Hepatocyte (in vitro differentiated cells): Measurements from ENCODE around the gene CCNQ. TPM values are rescaled to one million over a fixed set of nuclear protein-coding genes. Genes with fewer than 3 reads are reported as not detected.

Experiments used
- DNase-seq: peaks from one replicate; pipeline ENCODE4 v3.0.0-alpha.2; 2016; ENCODE audit warnings: low spot score
- H2AFZ ChIP-seq: fragments of 200-600 bp; sonication (generic); 2 replicates; pipeline ENCODE4 v1.6.0; 2016; ENCODE audit warnings: antibody characterized with exemption, mild to moderate bottlenecking
- H3K27ac ChIP-seq: fragments of 200-600 bp; sonication (generic); 2 replicates; pipeline ENCODE4 v1.5.1; 2016; ENCODE audit warnings: mild to moderate bottlenecking
- H3K27me3 ChIP-seq: fragments of 200-600 bp; sonication (generic); 2 replicates; pipeline ENCODE4 v1.6.1; 2016
- H3K36me3 ChIP-seq: fragments of 200-600 bp; sonication (generic); replicated peaks from 2 replicates; pipeline ENCODE4 v1.5.1; 2016; ENCODE audit warnings: low read depth; ENCODE audit not compliant: insufficient read depth
- H3K4me1 ChIP-seq: fragments of 200-600 bp; sonication (generic); 2 replicates; pipeline ENCODE4 v1.5.1; 2016; ENCODE audit warnings: mild to moderate bottlenecking, moderate library complexity; ENCODE audit not compliant: insufficient read depth
- H3K4me2 ChIP-seq: fragments of 200-600 bp; sonication (generic); 2 replicates; pipeline ENCODE4 v1.6.0; 2016
- H3K4me3 ChIP-seq: fragments of 200-600 bp; sonication (generic); 2 replicates; pipeline ENCODE4 v1.5.1; 2016; ENCODE audit warnings: mild to moderate bottlenecking
- H3K79me2 ChIP-seq: fragments of 200-600 bp; sonication (generic); 2 replicates; pipeline ENCODE4 v1.6.0; 2017; ENCODE audit warnings: mild to moderate bottlenecking
- H3K9me2 ChIP-seq: fragments of 200-600 bp; sonication (generic); replicated peaks from 2 replicates; pipeline ENCODE4 v1.6.0; 2017; ENCODE audit warnings: mild to moderate bottlenecking; ENCODE audit not compliant: insufficient read depth
- H3K9me3 ChIP-seq: fragments of 200-600 bp; sonication (generic); 2 replicates; pipeline ENCODE4 v1.5.1; 2016; ENCODE audit warnings: low read depth, mild to moderate bottlenecking
- H4K20me1 ChIP-seq: fragments of 200-600 bp; sonication (generic); 2 replicates; pipeline ENCODE4 v1.6.0; 2016; ENCODE audit warnings: mild to moderate bottlenecking; ENCODE audit not compliant: insufficient read depth, poor library complexity, severe bottlenecking
- CTCF ChIP-seq: fragments of 200-600 bp; sonication (generic); IDR thresholded peaks from 2 replicates; pipeline ENCODE4 v1.5.1; 2016; ENCODE audit warnings: antibody characterized with exemption, mild to moderate bottlenecking; ENCODE audit not compliant: poor library complexity
- EZH2 ChIP-seq: fragments of 200-600 bp; sonication (generic); IDR thresholded peaks from 2 replicates; pipeline ENCODE4 v1.6.1; 2016; ENCODE audit warnings: antibody characterized with exemption, mild to moderate bottlenecking, borderline replicate concordance
- EZH2phosphoT487 ChIP-seq: fragments of 200-600 bp; sonication (generic); IDR thresholded peaks from one replicate; pipeline ENCODE4 v1.6.1; 2018; ENCODE audit warnings: antibody characterized with exemption, mild to moderate bottlenecking, low read depth, moderate library complexity; ENCODE audit not compliant: unreplicated experiment, severe bottlenecking
- WGBS: methylation state at CpG from one replicate; pipeline ENCODE4 v1.1.6; 2016; ENCODE audit warnings: low lambda C conversion rate; ENCODE audit errors: missing lambda C conversion rate; 5-methylcytosine and 5-hydroxymethylcytosine counted together
- polyA plus RNA-seq: library from polyadenylated mRNA; unstranded; fragments of >200 nt; fragmentation: Nextera tagmentation; extraction: Ambion mirVana; gene quantifications from 2 replicates; pipeline ENCODE4 v1.2.1, GENCODE V29; 2016
- total RNA-seq: library from RNA; depleted of rRNA; stranded (reverse); fragments of >200 nt; gene quantifications from 2 replicates; pipeline ENCODE4 v1.2.3, GENCODE V29; 2014

The CCNQ gene
- total and polyA plus RNA-seq, 2 experiments from 2014 or later = 26.7 to 28.3 TPM

- peaks cover 7% of the 10 kb centered on the region for H3K4me1 ChIP-seq
- H3K9me2 ChIP-seq = no peaks in the 10 kb centered on the region
- 81% methylated on average over 26 of the region's 27 CpGs for whole genome bisulfite sequencing
- H3K27ac ChIP-seq = no peak overlapping the region
- TF ChIP-seq EZH2 (no peak), EZH2phosphoT487 (no peak), CTCF (no peak)
- H2AFZ ChIP-seq = no peak overlapping the region
- H3K79me2 ChIP-seq = no peaks in the 10 kb centered on the region
- H3K4me2 ChIP-seq = no peak overlapping the region
- H4K20me1 ChIP-seq = no peaks in the 10 kb centered on the region
- no peaks in the 10 kb centered on the region for H3K9me3 ChIP-seq
- no peaks in the 10 kb centered on the region for H3K27me3 ChIP-seq
- DNase-seq = peak; percentile 11
- H3K36me3 ChIP-seq = no peaks in the 10 kb centered on the region
- no peak overlapping the region for H3K4me3 ChIP-seq
Measured at GRCh38 chrX:153637121-153638040, 38.4 kb upstream of the CCNQ start.

GRCh38 chrX:153636716-153637115, 37.8 kb upstream of the CCNQ start:
- Histone ChIP-seq H3K79me2 (no peaks in the 10 kb centered on the region), H3K4me2 (no peak overlapping the region), H2AFZ (no peak overlapping the region), H4K20me1 (no peaks in the 10 kb centered on the region), H3K4me1 (peaks cover 7% of the 10 kb centered on the region), H3K9me3 (no peaks in the 10 kb centered on the region), H3K4me3 (no peak overlapping the region), H3K27me3 (no peaks in the 10 kb centered on the region), H3K36me3 (no peaks in the 10 kb centered on the region), H3K9me2 (no peaks in the 10 kb centered on the region), H3K27ac (no peak overlapping the region)
- DNase-seq = no peak
- TF ChIP-seq CTCF (no peak), EZH2phosphoT487 (no peak), EZH2 (no peak)
- 68% methylated on average over 5 of the region's 5 CpGs for WGBS

- DNase-seq = peak; percentile 35
- Histone ChIP-seq H3K79me2 (no peaks in the 10 kb centered on the region), H2AFZ (no peak overlapping the region), H3K27ac (no peak overlapping the region), H3K27me3 (no peaks in the 10 kb centered on the region), H4K20me1 (no peaks in the 10 kb centered on the region), H3K4me3 (no peak overlapping the region), H3K9me3 (peaks cover 3% of the 10 kb centered on the region), H3K9me2 (no peaks in the 10 kb centered on the region), H3K36me3 (no peaks in the 10 kb centered on the region), H3K4me2 (no peak overlapping the region), H3K4me1 (peaks cover 7% of the 10 kb centered on the region)
- TF ChIP-seq EZH2phosphoT487 = no peak
- TF ChIP-seq EZH2 = no peak
- TF ChIP-seq CTCF = no peak
- 82% methylated on average over 21 of the region's 21 CpGs for WGBS
Measured at GRCh38 chrX:153635788-153636668, 37.1 kb upstream of the CCNQ start.
